Muscle of back (tissue), 11 donors: Measurements from ENCODE around the gene HOXD8. TPM values are rescaled to one million over a fixed set of nuclear protein-coding genes. Genes with fewer than 3 reads are reported as not detected.
A peak's percentile ranks its signal among the peaks of the same experiment; 100 is the strongest.

Experiments
- DNase-seq, 3 donors: peaks; one replicate each; pipeline versions ENCODE4 v3.0.0 to v3.0.0-alpha.2; 2013
- polyA plus RNA-seq, 10 donors: library from polyadenylated mRNA; unstranded; fragments of 120-200 nt; gene quantifications; one replicate each; pipeline ENCODE4 v1.2.1, GENCODE V29; 2013; ENCODE audit not compliant: insufficient read length in 10 of 10

The HOXD8 gene
- polyA plus RNA-seq, 10 donors: 30.6 to 43.1 (median 40.2) TPM

GRCh38 chr2:176170602-176171305 is 41.2 kb downstream of the HOXD8 start:
- DNase-seq: no peak

GRCh38 chr2:176171351-176172006 is 42.0 kb downstream of the HOXD8 start:
- DNase-seq: peak in 2 of 3 donors; percentile 54 to 68

- no peak for DNase-seq
Observed at GRCh38 chr2:176172007-176172894, 42.7 kb downstream of the HOXD8 start.

- DNase-seq: no peak
Observed at GRCh38 chr2:176172895-176173566, 43.5 kb downstream of the HOXD8 start.

GRCh38 chr2:176173567-176174381 is 44.3 kb downstream of the HOXD8 start:
- no peak for DNase-seq

GRCh38 chr2:176174382-176174823 is 44.9 kb downstream of the HOXD8 start:
- DNase-seq: peak in 2 of 3 donors; percentile 39 to 59

- DNase-seq: peak in 2 of 3 donors; percentile 34 to 65
Observed at GRCh38 chr2:176174824-176175708, 45.6 kb downstream of the HOXD8 start.

GRCh38 chr2:176175709-176176607 is 46.5 kb downstream of the HOXD8 start:
- peak in 2 of 3 donors; percentile 57 to 70 for DNase-seq

GRCh38 chr2:176177580-176178037 is 48.1 kb downstream of the HOXD8 start:
- no peak for DNase-seq

- peak in 1 of 3 donors; percentile 79 for DNase-seq
Observed at GRCh38 chr2:176178038-176178756, 48.7 kb downstream of the HOXD8 start.

- DNase-seq: no peak
Observed at GRCh38 chr2:176178757-176179295, 49.3 kb downstream of the HOXD8 start.

GRCh38 chr2:176181551-176181950 is 52.0 kb downstream of the HOXD8 start:
- DNase-seq: no peak

Other genes with a start within 250 kb of the HOXD8 start
- 10 to 100 TPM; 24.3 to 55.3 (median 34.5) TPM for gene LNPK, start 127.4 kb upstream of the HOXD8 start, polyA plus RNA-seq
- under 1 TPM in 2 of 10 donors, not detected in 8; 0.04 TPM for gene EVX2, start 45.7 kb upstream of the HOXD8 start, polyA plus RNA-seq
- under 1 TPM in 1 of 10 donors, not detected in 9; 0.11 TPM for gene HOXD13, start 37.0 kb upstream of the HOXD8 start, polyA plus RNA-seq
- not detected for gene HOXD12, start 29.9 kb upstream of the HOXD8 start, polyA plus RNA-seq
- gene HOXD11, start 22.4 kb upstream of the HOXD8 start, polyA plus RNA-seq: not detected
- under 1 TPM; 0.15 to 0.78 (median 0.28) TPM for gene HOXD10, start 12.9 kb upstream of the HOXD8 start, polyA plus RNA-seq
- gene HOXD9, start 7.0 kb upstream of the HOXD8 start, polyA plus RNA-seq: 10 to 100 TPM in 1 of 10 donors, 1 to 10 TPM in 9; 4.8 to 11.5 (median 5.7) TPM
- gene HOXD4, start 21.8 kb downstream of the HOXD8 start, polyA plus RNA-seq: 10 to 100 TPM in 2 of 10 donors, 1 to 10 TPM in 8; 3.8 to 11.3 (median 7.3) TPM
- 1 to 10 TPM; 2.2 to 5.9 (median 3.2) TPM for gene HOXD3, start 27.6 kb downstream of the HOXD8 start, polyA plus RNA-seq
- gene HOXD1, start 59.0 kb downstream of the HOXD8 start, polyA plus RNA-seq: 1 to 10 TPM; 1.1 to 3.2 (median 1.6) TPM
- 10 to 100 TPM; 49.0 to 65.2 (median 53.2) TPM for gene MTX2, start 139.7 kb downstream of the HOXD8 start, polyA plus RNA-seq